H9 (cell line): ENCODE measurements around the gene LAMP5. TPM values are rescaled to one million over a fixed set of nuclear protein-coding genes. Genes with fewer than 3 reads are reported as not detected.

Source experiments
- DNase-seq: peaks from one replicate; pipeline ENCODE4 v3.0.0-alpha.2; 2017
- H2AFZ ChIP-seq: one replicate; pipeline ENCODE4 v1.6.1; 2013; ENCODE audit warnings: mild to moderate bottlenecking, low read length, control low read depth, moderate library complexity
- H2AK5ac ChIP-seq: 2 replicates; pipeline ENCODE4 v1.6.1; 2013; ENCODE audit warnings: low read length, control low read depth, mixed read lengths; ENCODE audit not compliant: insufficient read length
- H2BK120ac ChIP-seq: one replicate; pipeline ENCODE4 v1.6.1; 2013; ENCODE audit warnings: low read depth, mild to moderate bottlenecking, low read length, control low read depth, inconsistent platforms; ENCODE audit not compliant: poor library complexity, severe bottlenecking
- H2BK12ac ChIP-seq: 2 replicates; pipeline ENCODE4 v1.6.1; 2013; ENCODE audit warnings: low read length, control low read depth, mixed read lengths, low read depth; ENCODE audit not compliant: insufficient read length
- H2BK15ac ChIP-seq: 2 replicates; pipeline ENCODE4 v1.6.1; 2013; ENCODE audit warnings: low read depth, low read length, control low read depth
- H2BK20ac ChIP-seq: one replicate; pipeline ENCODE4 v1.6.1; 2013; ENCODE audit warnings: low read depth, mild to moderate bottlenecking, low read length, control low read depth, inconsistent platforms; ENCODE audit not compliant: poor library complexity, severe bottlenecking
- H2BK5ac ChIP-seq: 2 replicates; pipeline ENCODE4 v1.6.1; 2013; ENCODE audit warnings: low read length, control low read depth, mixed read lengths; ENCODE audit not compliant: insufficient read length
- H3K14ac ChIP-seq: 2 replicates; pipeline ENCODE4 v1.6.1; 2013; ENCODE audit warnings: low read length, control low read depth; ENCODE audit not compliant: insufficient read depth
- H3K18ac ChIP-seq: 2 replicates; pipeline ENCODE4 v1.6.1; 2013; ENCODE audit warnings: low read depth, mild to moderate bottlenecking, mixed read lengths, low read length, control low read depth; ENCODE audit not compliant: insufficient read length
- H3K23ac ChIP-seq: 2 replicates; pipeline ENCODE4 v1.6.1; 2013; ENCODE audit warnings: low read length, control low read depth, mixed read lengths, low read depth; ENCODE audit not compliant: insufficient read length
- H3K23me2 ChIP-seq: 2 replicates; pipeline ENCODE4 v1.6.1; 2013; ENCODE audit warnings: low read depth, mild to moderate bottlenecking, mixed read lengths, low read length, control low read depth; ENCODE audit not compliant: insufficient read length, poor library complexity, severe bottlenecking
- H3K27ac ChIP-seq: 2 replicates; pipeline ENCODE4 v1.5.1; 2013; ENCODE audit warnings: low read length, control low read depth, mixed read lengths, low read depth; ENCODE audit not compliant: insufficient read length
- H3K27me3 ChIP-seq: 2 replicates; pipeline ENCODE4 v1.6.1; 2013; ENCODE audit warnings: low read length, control low read depth, inconsistent platforms; ENCODE audit not compliant: insufficient read depth
- H3K4ac ChIP-seq: 2 replicates; pipeline ENCODE4 v1.6.1; 2013; ENCODE audit warnings: low read depth, mild to moderate bottlenecking, control low read depth, inconsistent platforms, low read length, moderate library complexity
- H3K4me1 ChIP-seq: 2 replicates; pipeline ENCODE4 v1.6.1; 2013; ENCODE audit warnings: low read length, control low read depth, inconsistent platforms; ENCODE audit not compliant: insufficient read depth
- H3K4me2 ChIP-seq: 2 replicates; pipeline ENCODE4 v1.6.1; 2013; ENCODE audit warnings: low read length, control low read depth, mixed read lengths; ENCODE audit not compliant: insufficient read length, insufficient read depth
- H3K56ac ChIP-seq: 2 replicates; pipeline ENCODE4 v1.6.1; 2013; ENCODE audit warnings: low read depth, mild to moderate bottlenecking, mixed read lengths, low read length, control low read depth; ENCODE audit not compliant: insufficient read length
- H3K79me1 ChIP-seq: 2 replicates; pipeline ENCODE4 v1.6.1; 2013; ENCODE audit warnings: low read depth, mild to moderate bottlenecking, moderate library complexity, low read length, control low read depth, inconsistent platforms; ENCODE audit not compliant: insufficient read depth, poor library complexity, severe bottlenecking
- H3K79me2 ChIP-seq: 2 replicates; pipeline ENCODE4 v1.6.1; 2013; ENCODE audit warnings: low read length, control low read depth, inconsistent platforms; ENCODE audit not compliant: insufficient read depth
- H3K9ac ChIP-seq: 2 replicates; pipeline ENCODE4 v1.6.1; 2013; ENCODE audit warnings: low read length, control low read depth, mixed read lengths; ENCODE audit not compliant: insufficient read length; ENCODE audit errors: extremely low read depth
- H3K9me3 ChIP-seq: one replicate; pipeline ENCODE4 v1.6.1; 2013; ENCODE audit warnings: low read depth, low read length, inconsistent platforms; ENCODE audit not compliant: control insufficient read depth
- H3T11ph ChIP-seq: one replicate; pipeline ENCODE4 v1.6.1; 2013; ENCODE audit warnings: mild to moderate bottlenecking, low read length, control low read depth, inconsistent platforms
- H4K20me1 ChIP-seq: one replicate; pipeline ENCODE4 v1.6.1; 2013; ENCODE audit not compliant: control insufficient read depth, insufficient read length, insufficient read depth
- H4K5ac ChIP-seq: 2 replicates; pipeline ENCODE4 v1.6.1; 2013; ENCODE audit warnings: low read depth, mild to moderate bottlenecking, mixed read lengths, low read length, control low read depth; ENCODE audit not compliant: insufficient read length
- H4K8ac ChIP-seq: replicated peaks from 2 replicates; pipeline ENCODE4 v1.6.1; 2013; ENCODE audit warnings: low read length, control low read depth, mixed read lengths, low read depth; ENCODE audit not compliant: insufficient read length
- H4K91ac ChIP-seq: 2 replicates; pipeline ENCODE4 v1.6.1; 2013; ENCODE audit warnings: low read depth, mild to moderate bottlenecking, moderate library complexity, mixed read lengths, low read length, control low read depth; ENCODE audit not compliant: insufficient read length
- H3K27ac Mint-ChIP-seq, 3 experiments: 2 replicates in 2 of 3; 3 replicates in 1 of 3; pipeline ENCODE4 v1.8.0; 2020 to 2021; ENCODE audit warnings: mixed read lengths in 3 of 3, mild to moderate bottlenecking in 1 of 3, moderate library complexity in 1 of 3
- H3K27me3 Mint-ChIP-seq: 2 replicates; pipeline ENCODE4 v1.8.0; 2021; ENCODE audit warnings: low read depth, mild to moderate bottlenecking, moderate library complexity, mixed read lengths
- H3K36me3 Mint-ChIP-seq, 3 experiments: 2 replicates in 2 of 3; 3 replicates in 1 of 3; pipeline ENCODE4 v1.8.0; 2020 to 2021; ENCODE audit warnings: low read depth in 3 of 3, mixed read lengths in 3 of 3; ENCODE audit not compliant: insufficient read depth in 1 of 3
- H3K4me1 Mint-ChIP-seq, 2 experiments: 2 replicates each; pipeline ENCODE4 v1.8.0; 2020; ENCODE audit warnings: mixed read lengths in 2 of 2
- H3K4me3 Mint-ChIP-seq, 2 experiments: 2 replicates in 1 of 2; 3 replicates in 1 of 2; pipeline ENCODE4 v1.8.0; 2020 to 2021; ENCODE audit warnings: mild to moderate bottlenecking in 2 of 2, mixed read lengths in 2 of 2, moderate library complexity in 1 of 2
- H3K9me3 Mint-ChIP-seq, 2 experiments: 2 replicates in 1 of 2; 3 replicates in 1 of 2; pipeline ENCODE4 v1.8.0; 2020; ENCODE audit warnings: mild to moderate bottlenecking in 2 of 2, mixed read lengths in 2 of 2, moderate library complexity in 1 of 2
- CTCF ChIP-seq: fragments of 200-600 bp; sonication (generic); conservative IDR thresholded peaks from 3 replicates; pipeline ENCODE4 v1.8.0; 2021; ENCODE audit warnings: antibody characterized with exemption, mild to moderate bottlenecking
- WGBS: extraction: QIAGEN DNeasy Blood & Tissue Kit; methylation state at CpG from one replicate; pipeline ENCODE4 v1.1.7; 2013; ENCODE audit warnings: missing lambda C conversion rate, low lambda C conversion rate, mixed read lengths; ENCODE audit not compliant: insufficient read length; ENCODE audit errors: extremely low coverage; 5-methylcytosine and 5-hydroxymethylcytosine counted together
- total RNA-seq: library from RNA; stranded (reverse); gene quantifications from 2 replicates; pipeline ENCODE4 v1.2.1, GENCODE V29; 2021

LAMP5 gene
- total RNA-seq, 1 experiment from 2014 or later, result 0.35 TPM

GRCh38 chr20:9515214-9515585 lies 810 bp downstream of the LAMP5 start:
- H2AK5ac ChIP-seq, result no peak overlapping the region
- H3K14ac ChIP-seq, result no peak overlapping the region
- no peaks in the 10 kb centered on the region for H3K9me3 ChIP-seq
- H2BK20ac ChIP-seq, result no peak overlapping the region
- Mint-ChIP-seq H3K27ac (no peak overlapping the region), H3K4me3 (peak overlapping the region; percentile 58 to 91), H3K4me1 (peaks cover 55 to 57% of the 10 kb centered on the region in 2 experiments), H3K36me3 (peaks cover 0 to 2% (median 0%) of the 10 kb centered on the region in 3 experiments; a peak in 2 of 7 replicates), H3K9me3 (peaks cover 0 to 3% of the 10 kb centered on the region in 2 experiments; a peak in 1 of 5 replicates), H3K27me3 (peaks cover 100% of the 10 kb centered on the region)
- H3T11ph ChIP-seq, result no peak overlapping the region
- H2BK5ac ChIP-seq, result no peak overlapping the region
- no CpG with 5 or more reads among the region's 13 CpGs for WGBS
- H3K79me1 ChIP-seq, result no peaks in the 10 kb centered on the region
- no peak overlapping the region for H2BK120ac ChIP-seq
- no peak overlapping the region for H3K23ac ChIP-seq
- no peak overlapping the region for H4K91ac ChIP-seq
- no peak overlapping the region for H3K9ac ChIP-seq
- H3K4me2 ChIP-seq, result peak overlapping the region; percentile 93
- peaks cover 5% of the 10 kb centered on the region; the same call in 1 of the 2 replicates for H3K4me1 ChIP-seq
- peaks cover 27% of the 10 kb centered on the region for H3K23me2 ChIP-seq
- no peak overlapping the region for H2BK15ac ChIP-seq
- H3K27me3 ChIP-seq, result peaks cover 48% of the 10 kb centered on the region; the same call in 1 of the 2 replicates
- no peak for DNase-seq
- no peak overlapping the region for H4K8ac ChIP-seq
- H4K20me1 ChIP-seq, result no peaks in the 10 kb centered on the region
- no peak overlapping the region for H3K27ac ChIP-seq
- no peak overlapping the region for H2BK12ac ChIP-seq
- H3K18ac ChIP-seq, result no peak overlapping the region
- no peak overlapping the region for H2AFZ ChIP-seq
- H3K56ac ChIP-seq, result no peak overlapping the region
- H3K79me2 ChIP-seq, result no peaks in the 10 kb centered on the region
- no peak overlapping the region for H3K4ac ChIP-seq
- no peak overlapping the region for H4K5ac ChIP-seq
- TF ChIP-seq CTCF, result no peak
